Ishikawa (cell line): ENCODE results near the gene TRIM2.
A peak's percentile ranks its signal among the peaks of the same experiment; 100 is the strongest.

Experiments used
- CEBPB ChIP-seq: IDR thresholded peaks from 2 replicates; pipeline ENCODE4 v1.6.1; 2012
- CREB1 ChIP-seq: IDR thresholded peaks from 2 replicates; pipeline ENCODE4 v1.6.1; 2012; ENCODE audit warnings: low read depth
- EGR1 ChIP-seq: IDR thresholded peaks from 2 replicates; pipeline ENCODE4 v1.6.1; 2012
- EP300 ChIP-seq: IDR thresholded peaks from 2 replicates; pipeline ENCODE4 v1.6.1; 2012; ENCODE audit warnings: borderline replicate concordance
- FOXM1 ChIP-seq: IDR thresholded peaks from 2 replicates; pipeline ENCODE4 v1.6.1; 2012; ENCODE audit warnings: low read depth, borderline replicate concordance
- NFIC ChIP-seq: IDR thresholded peaks from 2 replicates; pipeline ENCODE4 v1.6.1; 2012
- RAD21 ChIP-seq: IDR thresholded peaks from 2 replicates; pipeline ENCODE4 v1.6.1; 2012; ENCODE audit warnings: low read depth
- TAF1 ChIP-seq: IDR thresholded peaks from 2 replicates; pipeline ENCODE4 v1.6.1; 2012; ENCODE audit warnings: low read depth, mild to moderate bottlenecking
- TCF12 ChIP-seq: IDR thresholded peaks from 2 replicates; pipeline ENCODE4 v1.6.1; 2012; ENCODE audit warnings: low read depth
- TEAD4 ChIP-seq: IDR thresholded peaks from 2 replicates; pipeline ENCODE4 v1.6.1; 2012
- USF1 ChIP-seq: IDR thresholded peaks from 2 replicates; pipeline ENCODE4 v1.6.1; 2012
- YY1 ChIP-seq: IDR thresholded peaks from 2 replicates; pipeline ENCODE4 v1.6.1; 2012; ENCODE audit warnings: low read depth
- ZBTB7A ChIP-seq: IDR thresholded peaks from 2 replicates; pipeline ENCODE4 v1.6.1; 2012; ENCODE audit warnings: low read depth
- TF ChIP-seq, protein P1 (sequence below): IDR thresholded peaks from 2 replicates; pipeline ENCODE4 v1.6.1; 2012
- TF ChIP-seq, protein P2 (sequence below): IDR thresholded peaks from 2 replicates; pipeline ENCODE4 v1.6.1; 2012; ENCODE audit warnings: low read depth, mild to moderate bottlenecking

The TRIM2 gene

GRCh38 chr4:153222707-153223426 lies 18.6 kb downstream of the TRIM2 start:
- TF ChIP-seq NFIC (peak; percentile 65), EGR1 (peak; percentile 64), CREB1 (no peak), TAF1 (0 out of 2 replicates have a peak, but pooled peaks have one; percentile 25), TCF12 (no peak), TEAD4 (no peak), FOXM1 (no peak), EP300 (peak; percentile 40; the same call in 1 of the 2 replicates)
- TF ChIP-seq, protein P1, sequence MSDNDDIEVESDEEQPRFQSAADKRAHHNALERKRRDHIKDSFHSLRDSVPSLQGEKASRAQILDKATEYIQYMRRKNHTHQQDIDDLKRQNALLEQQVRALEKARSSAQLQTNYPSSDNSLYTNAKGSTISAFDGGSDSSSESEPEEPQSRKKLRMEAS, result peak; percentile 34

DNA sequence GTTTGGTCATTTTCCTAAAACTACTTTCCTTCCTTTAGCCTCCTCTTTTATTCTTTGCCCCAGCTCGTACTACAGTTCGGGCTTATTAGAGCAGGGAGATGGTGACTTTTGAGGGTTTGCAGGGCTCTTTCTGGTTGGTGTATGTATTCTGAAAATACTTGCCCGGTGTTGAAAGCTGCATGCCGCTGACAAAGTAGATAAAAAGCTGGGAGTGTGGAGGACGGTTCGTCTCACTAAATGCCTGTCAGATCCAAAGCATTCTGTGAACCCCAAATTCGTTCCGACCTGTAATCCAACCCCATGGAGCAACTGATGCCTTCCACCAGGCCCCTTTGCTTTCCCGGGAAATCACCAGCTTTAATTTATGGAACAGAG lies 19.2 kb downstream of the TRIM2 start:
- TF ChIP-seq EP300, result no peak
- TF ChIP-seq ZBTB7A, result no peak
- TF ChIP-seq TEAD4, result no peak
- TF ChIP-seq, protein P1, result no peak
- no peak for TF ChIP-seq EGR1
- no peak for TF ChIP-seq CREB1
- no peak for TF ChIP-seq YY1
- TF ChIP-seq USF1, result no peak
- TF ChIP-seq TCF12, result no peak
- no peak for TF ChIP-seq CEBPB
- TF ChIP-seq NFIC, result no peak
- TF ChIP-seq, protein P2, sequence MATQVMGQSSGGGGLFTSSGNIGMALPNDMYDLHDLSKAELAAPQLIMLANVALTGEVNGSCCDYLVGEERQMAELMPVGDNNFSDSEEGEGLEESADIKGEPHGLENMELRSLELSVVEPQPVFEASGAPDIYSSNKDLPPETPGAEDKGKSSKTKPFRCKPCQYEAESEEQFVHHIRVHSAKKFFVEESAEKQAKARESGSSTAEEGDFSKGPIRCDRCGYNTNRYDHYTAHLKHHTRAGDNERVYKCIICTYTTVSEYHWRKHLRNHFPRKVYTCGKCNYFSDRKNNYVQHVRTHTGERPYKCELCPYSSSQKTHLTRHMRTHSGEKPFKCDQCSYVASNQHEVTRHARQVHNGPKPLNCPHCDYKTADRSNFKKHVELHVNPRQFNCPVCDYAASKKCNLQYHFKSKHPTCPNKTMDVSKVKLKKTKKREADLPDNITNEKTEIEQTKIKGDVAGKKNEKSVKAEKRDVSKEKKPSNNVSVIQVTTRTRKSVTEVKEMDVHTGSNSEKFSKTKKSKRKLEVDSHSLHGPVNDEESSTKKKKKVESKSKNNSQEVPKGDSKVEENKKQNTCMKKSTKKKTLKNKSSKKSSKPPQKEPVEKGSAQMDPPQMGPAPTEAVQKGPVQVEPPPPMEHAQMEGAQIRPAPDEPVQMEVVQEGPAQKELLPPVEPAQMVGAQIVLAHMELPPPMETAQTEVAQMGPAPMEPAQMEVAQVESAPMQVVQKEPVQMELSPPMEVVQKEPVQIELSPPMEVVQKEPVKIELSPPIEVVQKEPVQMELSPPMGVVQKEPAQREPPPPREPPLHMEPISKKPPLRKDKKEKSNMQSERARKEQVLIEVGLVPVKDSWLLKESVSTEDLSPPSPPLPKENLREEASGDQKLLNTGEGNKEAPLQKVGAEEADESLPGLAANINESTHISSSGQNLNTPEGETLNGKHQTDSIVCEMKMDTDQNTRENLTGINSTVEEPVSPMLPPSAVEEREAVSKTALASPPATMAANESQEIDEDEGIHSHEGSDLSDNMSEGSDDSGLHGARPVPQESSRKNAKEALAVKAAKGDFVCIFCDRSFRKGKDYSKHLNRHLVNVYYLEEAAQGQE, result no peak
- TF ChIP-seq FOXM1, result no peak
- no peak for TF ChIP-seq TAF1
- TF ChIP-seq RAD21, result no peak

- TF ChIP-seq CREB1 (no peak), EP300 (peak; percentile 70), USF1 (peak; percentile 98), TCF12 (peak; percentile 43; the same call in 1 of the 2 replicates), EGR1 (no peak), TEAD4 (no peak; the same call in 1 of the 2 replicates), FOXM1 (no peak; the same call in 1 of the 2 replicates), RAD21 (peak; percentile 13; the same call in 1 of the 2 replicates), NFIC (peak; percentile 66; the same call in 1 of the 2 replicates), TAF1 (no peak)
- TF ChIP-seq, protein P1, result peak; percentile 53
- TF ChIP-seq, protein P2, result no peak
These were observed 19.7 kb downstream of the TRIM2 start for GRCh38 chr4:153223930-153224329.

DNA sequence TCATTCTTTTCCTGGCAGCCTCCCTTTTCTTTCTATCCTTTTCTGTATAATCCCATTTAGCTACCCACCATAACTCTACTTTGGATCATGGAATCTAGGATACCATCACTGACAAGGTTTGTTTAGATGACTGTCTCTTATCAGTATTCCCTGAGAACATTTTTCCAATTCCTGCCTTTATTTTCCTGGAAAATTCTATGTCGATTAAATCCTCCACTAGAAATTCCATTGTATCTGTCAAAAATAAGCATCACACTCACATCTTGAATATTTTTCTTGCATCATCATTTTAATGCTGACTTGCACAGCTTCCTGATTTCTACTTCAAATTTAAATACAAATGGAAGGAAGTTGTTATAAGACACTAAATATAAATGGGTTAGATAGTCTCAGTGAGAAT lies 20.2 kb downstream of the TRIM2 start:
- TF ChIP-seq RAD21 (no peak), ZBTB7A (no peak), TEAD4 (no peak), CEBPB (no peak), FOXM1 (no peak), EP300 (no peak), EGR1 (no peak), YY1 (no peak), USF1 (no peak), NFIC (no peak)
- TF ChIP-seq, protein P1, result no peak
